HEK293 (cell line): Measurements from ENCODE around the gene MPV17.

Experiments
- CTCF ChIA-PET: fragments of 350-600 bp; formaldehyde crosslinking; extraction: SDS; loops from one replicate; lab custom pipeline; 2021; ENCODE audit warnings: antibody characterized with exemption; lab: Yijun Ruan, JAX
- POLR2A ChIA-PET: fragments of 300-600 bp; formaldehyde crosslinking; extraction: SDS; loops from one replicate; lab custom pipeline; 2020; ENCODE audit warnings: antibody characterized with exemption, inconsistent platforms; lab: Yijun Ruan, JAX
- H3K27ac ChIP-seq: fragments of 200-500 bp; sonication (Bioruptor generic); 2 replicates; pipeline ENCODE4 v1.5.1; 2014; ENCODE audit warnings: low read depth, low read length, control low read depth, inconsistent platforms; ENCODE audit errors: extremely low read depth
- H3K36me3 ChIP-seq, 2 experiments: fragments of 200-500 bp in 1 of 2; sonication (Bioruptor generic) in 1 of 2; 1 replicate in 1 of 2; 2 replicates in 1 of 2; pipeline ENCODE4 v1.5.1; 2014 to 2017; ENCODE audit warnings: inconsistent platforms in 2 of 2, low read length in 2 of 2; ENCODE audit not compliant: control insufficient read depth in 2 of 2, insufficient read depth in 1 of 2
- H3K4me1 ChIP-seq: fragments of 200-500 bp; sonication (Bioruptor generic); 2 replicates; pipeline ENCODE4 v1.5.1; 2014; ENCODE audit warnings: mild to moderate bottlenecking, low read length, inconsistent platforms; ENCODE audit not compliant: control insufficient read depth, insufficient read depth
- H3K4me3 ChIP-seq: 2 replicates; pipeline ENCODE4 v1.5.1; 2011; ENCODE audit warnings: low read depth, mild to moderate bottlenecking, control low read depth, low read length, moderate library complexity
- H3K9me3 ChIP-seq: fragments of 200-500 bp; sonication (Bioruptor generic); 2 replicates; pipeline ENCODE4 v1.5.1; 2014; ENCODE audit warnings: low read depth, low read length, inconsistent platforms; ENCODE audit not compliant: control insufficient read depth, insufficient read depth
- PATZ1 ChIP-seq: fragments of 450-650 bp; formaldehyde crosslinking; IDR thresholded peaks from 2 replicates; pipeline ENCODE4 v1.5.1; 2016; ENCODE audit warnings: missing biosample characterization, missing genetic modification characterization
- SCRT2 ChIP-seq: fragments of 450-650 bp; formaldehyde crosslinking; IDR thresholded peaks from 2 replicates; pipeline ENCODE4 v1.5.1; 2016; ENCODE audit warnings: missing biosample characterization, missing genetic modification characterization
- ZBTB17 ChIP-seq: fragments of 450-650 bp; formaldehyde crosslinking; IDR thresholded peaks from 2 replicates; pipeline ENCODE4 v1.5.1; 2016; ENCODE audit warnings: missing biosample characterization, missing genetic modification characterization
- ZBTB8A ChIP-seq: fragments of 450-650 bp; formaldehyde crosslinking; IDR thresholded peaks from 2 replicates; pipeline ENCODE4 v1.5.1; 2016; ENCODE audit warnings: missing biosample characterization, missing genetic modification characterization
- ZNF175 ChIP-seq: fragments of 450-650 bp; formaldehyde crosslinking; IDR thresholded peaks from 2 replicates; pipeline ENCODE4 v1.5.1; 2016; ENCODE audit warnings: missing biosample characterization, missing genetic modification characterization
- ZNF324 ChIP-seq: fragments of 450-650 bp; formaldehyde crosslinking; IDR thresholded peaks from 2 replicates; pipeline ENCODE4 v1.5.1; 2016; ENCODE audit warnings: missing biosample characterization, missing genetic modification characterization
- ZNF335 ChIP-seq: fragments of 450-650 bp; formaldehyde crosslinking; conservative IDR thresholded peaks from 2 replicates; pipeline ENCODE4 v1.5.1; 2016; ENCODE audit warnings: missing biosample characterization, missing genetic modification characterization
- ZNF366 ChIP-seq: fragments of 450-650 bp; formaldehyde crosslinking; conservative IDR thresholded peaks from 2 replicates; pipeline ENCODE4 v1.5.1; 2016; ENCODE audit warnings: missing biosample characterization, missing genetic modification characterization
- ZNF433 ChIP-seq: fragments of 450-650 bp; formaldehyde crosslinking; IDR thresholded peaks from 2 replicates; pipeline ENCODE4 v1.5.1; 2016; ENCODE audit warnings: missing biosample characterization, missing genetic modification characterization, low read depth

The MPV17 gene

GRCh38 chr2:27261241-27261925 lies 61.5 kb downstream of the MPV17 start:
- POLR2A ChIA-PET, result no interaction called here
- peak overlapping the region; percentile 6; the same call in 1 of the 2 replicates for H3K4me3 ChIP-seq

More at GRCh38 chr2:27261241-27261925, 61.5 kb downstream of the MPV17 start:
- Histone ChIP-seq H3K36me3 (peaks cover 0 to 15% of the 10 kb centered on the region in 2 experiments; a peak in 1 of 3 replicates), H3K4me1 (peaks cover 9% of the 10 kb centered on the region), H3K9me3 (no peaks in the 10 kb centered on the region), H3K27ac (no peak overlapping the region)
- CTCF ChIA-PET, result interaction anchor here (0.6 to 1.1 kb wide), 2 partner anchors 10 kb away, joined by 3 to 4 read pairs; no protein-coding TSS in a partner anchor
- TF ChIP-seq ZBTB8A (tag by site-specific recombination) (0 out of 2 replicates have a peak, but pooled peaks have one; percentile 26), ZNF175 (tag by site-specific recombination) (no peak), ZBTB17 (0 out of 2 replicates have a peak, but pooled peaks have one; percentile 24), ZNF335 (tag by site-specific recombination) (peak; percentile 67), ZNF366 (tag by site-specific recombination) (0 out of 2 replicates have a peak, but pooled peaks have one; percentile 32), SCRT2 (tag by site-specific recombination) (peak; percentile 85), ZNF324 (tag by site-specific recombination) (no peak), PATZ1 (peak; percentile 25; the same call in 1 of the 2 replicates), ZNF433 (tag by site-specific recombination) (no peak)
